ENCODE data around the gene ALDH1L1. TPM values are rescaled to one million over a fixed set of nuclear protein-coding genes. Genes with fewer than 3 reads are reported as not detected.

ALDH1L1 gene
- total and polyA plus RNA-seq, 9 of the 15 experiments (the other 6 are each of a cell fraction or from before 2014, with no cell fraction given), result 0.06 to 1.9 (median 0.57) TPM; not detected in 1

DNA sequence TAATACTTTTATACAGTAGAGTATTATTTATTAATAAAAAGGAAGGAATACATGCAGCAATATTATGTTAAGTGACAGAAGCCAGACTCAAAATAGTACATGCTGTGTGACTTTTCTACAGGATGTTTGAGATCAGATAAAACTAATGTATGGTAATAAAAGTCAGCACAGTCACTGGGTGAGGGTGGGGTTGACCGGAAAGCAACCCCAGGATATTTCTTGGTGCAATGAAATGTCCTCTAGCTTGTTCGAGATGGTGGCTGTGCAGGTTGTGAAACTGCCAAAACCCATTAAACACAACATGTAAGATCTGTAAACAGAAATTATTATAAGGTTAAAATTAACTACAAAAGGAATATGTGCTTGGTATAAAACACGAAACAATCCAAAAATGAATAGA is 20.8 kb upstream of the ALDH1L1 start:
- no peaks in the 10 kb centered on the region; a peak in 1 of 5 replicates for H3K4me1 ChIP-seq (replicated peaks in 1 of 2; ENCODE audit: control insufficient read depth in 2 of 2, insufficient read depth in 2 of 2, low read length in 2 of 2)
- intact Hi-C loops (cut with micrococcal nuclease) (no loop called here), in situ Hi-C loops (cut with MboI) (no loop called here)
- no peak overlapping the region for H3K9ac ChIP-seq (ENCODE audit: insufficient read depth in 1 of 2, low read depth in 2 of 2, low read length in 2 of 2)
- POLR2A ChIA-PET, result no interaction called here
- no peaks in the 10 kb centered on the region; a peak in 1 of 5 replicates for H3K27me3 ChIP-seq (ENCODE audit: control insufficient read depth in 2 of 2, insufficient read depth in 2 of 2, low read length in 2 of 2)
- H3K4me2 ChIP-seq (ENCODE audit: insufficient read depth, low read length), result no peak overlapping the region
- CTCF ChIA-PET (ENCODE audit: low intra/inter-chr PET ratio), result no interaction called here
- ATAC-seq (no peak), FAIRE-seq (no peak), DNase-seq (ENCODE audit: extremely low read depth in 1 of 4, low spot score in 3 of 4) (no peak)
- no peaks in the 10 kb centered on the region for H3K36me3 ChIP-seq (ENCODE audit: control insufficient read depth, insufficient read depth, low read length)
- H3K79me2 ChIP-seq (ENCODE audit: control insufficient read depth, insufficient read depth, low read length), result no peaks in the 10 kb centered on the region
- no TSS peak for BruUV-seq (replicated peaks)
- TF ChIP-seq RAD21 (CRISPR knock-in tag; conservative IDR thresholded peaks at IDR 0.05 in 1 of 2, IDR thresholded peaks at IDR 0.05 in 1 of 2) (no peak), SAFB (IDR thresholded peaks at IDR 0.05; ENCODE audit: borderline replicate concordance, low read depth, low read length) (no peak), GABPA (tag; conservative IDR thresholded peaks at IDR 0.05; ENCODE audit: low read depth) (peak; percentile 44), ETV1 (tag; conservative IDR thresholded peaks at IDR 0.05; ENCODE audit: low read depth) (peak; percentile 89), NFYB (IDR thresholded peaks at IDR 0.05; ENCODE audit: extremely low read depth, insufficient read length) (no peak)
- TF ChIP-seq, protein P1, sequence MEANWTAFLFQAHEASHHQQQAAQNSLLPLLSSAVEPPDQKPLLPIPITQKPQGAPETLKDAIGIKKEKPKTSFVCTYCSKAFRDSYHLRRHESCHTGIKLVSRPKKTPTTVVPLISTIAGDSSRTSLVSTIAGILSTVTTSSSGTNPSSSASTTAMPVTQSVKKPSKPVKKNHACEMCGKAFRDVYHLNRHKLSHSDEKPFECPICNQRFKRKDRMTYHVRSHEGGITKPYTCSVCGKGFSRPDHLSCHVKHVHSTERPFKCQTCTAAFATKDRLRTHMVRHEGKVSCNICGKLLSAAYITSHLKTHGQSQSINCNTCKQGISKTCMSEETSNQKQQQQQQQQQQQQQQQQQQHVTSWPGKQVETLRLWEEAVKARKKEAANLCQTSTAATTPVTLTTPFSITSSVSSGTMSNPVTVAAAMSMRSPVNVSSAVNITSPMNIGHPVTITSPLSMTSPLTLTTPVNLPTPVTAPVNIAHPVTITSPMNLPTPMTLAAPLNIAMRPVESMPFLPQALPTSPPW (CRISPR knock-in tag; IDR thresholded peaks at IDR 0.05), result peak; percentile 33; the same call in 1 of the 2 replicates
- no peaks in the 10 kb centered on the region for H3K9me3 ChIP-seq (replicated peaks; ENCODE audit: control insufficient read depth, insufficient read depth, low read depth, low read length)
- H3K27ac ChIP-seq (ENCODE audit: extremely low read depth, low read depth, low read length), result no peak overlapping the region
- WGBS (ENCODE audit: insufficient coverage, low coverage, missing lambda C conversion rate), result 0% methylated on average over 3 of the region's 3 CpGs
- H4K20me1 ChIP-seq (replicated peaks; ENCODE audit: control insufficient read depth, insufficient read depth, low read length), result no peaks in the 10 kb centered on the region
- no peaks in the 10 kb centered on the region for H3K9me1 ChIP-seq (ENCODE audit: control insufficient read depth, insufficient read depth, low read length)
- H3K4me3 ChIP-seq, result no peak overlapping the region
- H2AFZ ChIP-seq (ENCODE audit: low read depth, low read length), result no peak overlapping the region
